HFF-Myc (cell line): Measurements from ENCODE around the gene CSNK2A3.
"Not testable (repeated sequence)": the region's sequence is repeated elsewhere in the genome, so short reads cannot be mapped to it uniquely, and the experiment has no call there.

Experiments used
- DNase-seq: peaks from one replicate; pipeline ENCODE4 v3.0.0-alpha.2; 2011; ENCODE audit warnings: low read depth; ENCODE audit errors: extremely low read depth
- H3K4me3 ChIP-seq: replicated peaks from 2 replicates; pipeline ENCODE4 v1.5.1; 2011; ENCODE audit warnings: low read depth, mild to moderate bottlenecking, control low read depth, low read length
- TF ChIP-seq, protein P1 (sequence below): IDR thresholded peaks from 2 replicates; pipeline ENCODE4 v1.5.1; 2012; ENCODE audit warnings: mild to moderate bottlenecking, low read depth, low read length, control low read depth; ENCODE audit errors: missing control alignments

CSNK2A3 gene

DNA sequence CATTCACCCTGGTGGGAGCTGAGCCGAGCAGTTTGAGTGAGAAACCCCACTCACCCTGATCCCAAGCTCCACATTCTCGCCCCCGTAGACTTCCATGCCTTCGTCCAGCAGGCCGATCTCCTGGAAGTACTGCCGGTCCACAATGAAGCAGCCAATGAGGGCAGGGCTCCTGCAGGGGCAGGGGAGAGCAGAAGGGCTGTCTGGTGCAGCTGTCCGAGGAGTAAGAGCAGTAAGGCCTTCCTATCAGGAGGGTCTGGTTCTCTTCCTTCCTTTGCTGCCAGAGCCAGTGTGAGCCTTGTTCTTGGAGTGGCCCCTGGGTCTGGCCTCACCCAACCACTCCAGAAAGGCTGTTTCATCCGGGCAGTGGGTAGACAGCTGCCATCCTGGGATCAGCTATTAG lies 19.4 kb upstream of the CSNK2A3 start:
- TF ChIP-seq, protein P1, sequence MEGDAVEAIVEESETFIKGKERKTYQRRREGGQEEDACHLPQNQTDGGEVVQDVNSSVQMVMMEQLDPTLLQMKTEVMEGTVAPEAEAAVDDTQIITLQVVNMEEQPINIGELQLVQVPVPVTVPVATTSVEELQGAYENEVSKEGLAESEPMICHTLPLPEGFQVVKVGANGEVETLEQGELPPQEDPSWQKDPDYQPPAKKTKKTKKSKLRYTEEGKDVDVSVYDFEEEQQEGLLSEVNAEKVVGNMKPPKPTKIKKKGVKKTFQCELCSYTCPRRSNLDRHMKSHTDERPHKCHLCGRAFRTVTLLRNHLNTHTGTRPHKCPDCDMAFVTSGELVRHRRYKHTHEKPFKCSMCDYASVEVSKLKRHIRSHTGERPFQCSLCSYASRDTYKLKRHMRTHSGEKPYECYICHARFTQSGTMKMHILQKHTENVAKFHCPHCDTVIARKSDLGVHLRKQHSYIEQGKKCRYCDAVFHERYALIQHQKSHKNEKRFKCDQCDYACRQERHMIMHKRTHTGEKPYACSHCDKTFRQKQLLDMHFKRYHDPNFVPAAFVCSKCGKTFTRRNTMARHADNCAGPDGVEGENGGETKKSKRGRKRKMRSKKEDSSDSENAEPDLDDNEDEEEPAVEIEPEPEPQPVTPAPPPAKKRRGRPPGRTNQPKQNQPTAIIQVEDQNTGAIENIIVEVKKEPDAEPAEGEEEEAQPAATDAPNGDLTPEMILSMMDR, result no peak
- DNase-seq, result no peak
- no peak overlapping the region for H3K4me3 ChIP-seq

DNA sequence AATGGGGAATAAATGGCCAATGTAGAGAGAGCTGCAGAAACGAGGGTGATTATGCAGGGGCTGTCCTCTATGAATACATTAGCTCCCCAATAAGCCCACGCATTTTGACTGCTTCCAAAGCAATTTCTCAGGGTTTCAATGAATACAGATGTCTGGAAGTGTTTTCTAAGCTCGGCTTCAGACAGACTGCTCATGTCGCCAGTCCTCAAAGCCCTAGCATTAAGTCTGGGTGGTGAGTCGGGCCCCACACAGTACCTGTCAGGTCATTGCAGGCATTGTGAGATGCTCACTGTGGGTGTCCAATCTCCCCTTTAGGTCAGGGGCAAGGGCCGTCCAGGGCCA lies 17.9 kb upstream of the CSNK2A3 start:
- TF ChIP-seq, protein P1, result no peak
- no peak for DNase-seq
- no peak overlapping the region for H3K4me3 ChIP-seq

DNA sequence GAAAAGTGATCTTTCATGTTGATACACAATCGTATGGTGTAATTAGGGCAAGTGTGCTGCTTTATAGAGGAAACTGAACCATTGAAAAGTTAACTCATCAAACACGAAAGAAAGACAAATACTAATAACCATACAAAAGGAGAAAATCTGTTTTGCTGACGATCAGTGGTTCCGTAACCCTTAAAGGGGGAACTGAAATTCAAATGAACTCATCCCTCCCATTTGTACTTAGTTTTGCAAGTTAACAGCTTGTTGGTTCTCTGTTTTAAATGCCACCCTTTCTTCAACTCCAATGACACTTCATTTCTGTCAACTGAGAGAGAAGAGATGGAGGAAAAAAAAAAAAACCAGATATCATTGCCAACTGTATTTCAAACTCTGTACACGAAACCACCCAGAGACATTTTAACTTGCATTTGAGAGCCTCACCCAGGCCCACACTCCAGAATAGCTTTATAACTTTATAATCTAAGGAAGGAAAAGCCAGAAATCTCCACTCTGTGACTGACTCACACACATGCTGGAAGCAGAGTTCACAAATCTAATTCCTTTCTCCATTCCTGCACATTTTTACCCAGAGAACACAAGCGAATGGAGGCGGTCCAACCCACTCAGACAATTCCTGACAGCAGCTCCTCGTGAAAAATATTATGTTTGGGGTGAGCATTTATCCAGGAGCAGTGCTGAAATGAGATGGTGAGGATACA lies 17.4 kb upstream of the CSNK2A3 start:
- TF ChIP-seq, protein P1, result no peak
- no peak overlapping the region for H3K4me3 ChIP-seq
- DNase-seq, result no peak

DNA sequence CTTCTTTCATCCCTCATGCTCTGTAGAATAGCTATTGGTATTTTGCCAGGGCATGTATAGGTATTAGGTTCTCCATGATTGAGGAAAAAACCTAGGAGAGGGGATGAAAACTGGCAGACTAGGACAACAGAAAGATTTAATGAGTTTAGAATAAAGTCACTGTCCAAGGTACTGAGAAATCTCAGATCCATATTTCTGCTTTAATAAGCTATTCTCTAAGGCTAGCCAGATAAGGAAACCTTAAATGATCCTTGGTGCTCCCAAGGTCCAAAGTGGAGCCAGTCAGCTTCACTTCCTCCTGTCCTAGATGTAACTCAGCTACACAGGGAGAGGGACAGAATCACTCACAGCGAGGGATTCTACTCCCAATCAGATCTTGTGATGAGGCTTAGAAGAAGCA lies 13.7 kb upstream of the CSNK2A3 start:
- no peak for DNase-seq
- H3K4me3 ChIP-seq, result no peak overlapping the region
- TF ChIP-seq, protein P1, result no peak

DNA sequence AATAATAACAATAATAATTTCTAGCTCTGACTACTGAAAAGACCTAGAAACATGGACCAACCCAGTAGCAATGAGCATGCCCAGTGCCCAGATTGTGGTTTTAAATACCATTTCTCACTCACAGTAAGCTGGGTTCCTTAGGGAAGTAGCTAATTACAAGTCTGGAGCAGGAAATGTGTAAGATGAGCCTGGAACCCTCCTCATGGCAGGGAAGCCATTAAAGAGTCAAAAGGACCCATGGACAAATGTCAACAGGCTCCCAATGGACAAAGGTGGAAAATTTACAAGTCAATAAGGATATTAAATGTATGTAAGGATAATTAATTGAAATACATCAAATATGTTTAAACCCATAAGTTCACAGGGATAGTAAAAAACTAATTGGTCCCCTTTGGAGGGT lies 10.6 kb upstream of the CSNK2A3 start:
- DNase-seq, result no peak
- TF ChIP-seq, protein P1, result no peak
- H3K4me3 ChIP-seq, result no peak overlapping the region

DNA sequence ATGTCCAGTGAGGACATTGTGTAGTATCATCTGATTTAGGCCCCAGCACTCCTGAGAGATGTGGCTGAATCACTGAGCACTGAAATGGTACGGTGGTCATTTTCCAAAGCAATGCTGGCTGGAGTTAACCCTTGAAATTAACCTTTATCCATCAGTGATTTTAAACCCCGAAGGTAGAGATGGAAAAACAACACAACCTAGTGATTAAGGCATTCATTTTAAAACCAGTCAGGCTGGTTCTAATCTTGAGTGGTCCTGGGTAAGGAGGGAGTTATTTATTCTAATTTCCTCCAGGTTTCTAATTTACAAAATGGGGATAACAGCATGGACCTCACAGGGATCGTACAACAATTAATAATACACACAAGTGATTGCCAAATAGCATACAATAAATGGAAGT lies 6.6 kb upstream of the CSNK2A3 start:
- DNase-seq, result no peak
- TF ChIP-seq, protein P1, result no peak
- no peak overlapping the region for H3K4me3 ChIP-seq

DNA sequence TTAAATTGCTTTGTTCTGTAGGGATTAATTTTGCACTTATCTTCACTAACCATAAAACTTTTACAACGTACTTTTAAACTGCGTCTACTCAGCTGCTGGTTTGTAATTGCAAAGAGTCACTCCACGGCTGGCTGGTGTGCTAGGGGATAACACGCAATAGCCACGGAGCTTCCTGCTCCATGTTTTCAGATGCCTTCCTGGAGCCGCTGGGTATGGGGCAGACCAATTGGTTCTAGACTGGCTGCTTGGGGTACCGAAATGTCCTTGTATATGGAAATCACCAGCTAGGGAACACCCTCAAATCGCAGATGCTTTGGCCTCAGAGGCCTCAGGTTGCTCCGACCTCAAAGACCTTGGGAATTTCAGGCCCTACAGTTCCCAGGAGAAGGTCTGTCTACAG lies 3.8 kb upstream of the CSNK2A3 start:
- DNase-seq, result no peak
- no peak overlapping the region for H3K4me3 ChIP-seq
- TF ChIP-seq, protein P1, result no peak

DNA sequence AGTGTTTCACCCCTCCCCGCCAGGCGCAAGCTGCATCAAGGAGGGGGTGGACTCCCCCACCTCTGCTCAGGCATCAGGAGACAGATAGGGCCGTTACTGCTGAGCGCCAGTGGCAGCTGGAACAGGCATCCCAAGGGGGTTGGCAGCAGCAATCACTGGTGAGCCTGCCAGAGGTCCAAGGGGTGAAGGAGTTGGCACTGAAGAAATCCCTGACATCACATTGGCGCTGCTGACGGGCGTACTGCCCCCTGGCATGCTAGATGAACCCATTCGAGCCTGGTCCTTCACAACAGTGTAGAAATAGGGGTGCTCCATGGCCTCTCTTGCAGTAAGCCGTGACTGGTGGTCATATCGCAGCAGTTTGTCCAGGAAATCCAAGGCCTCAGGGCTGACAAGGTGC lies 1.2 kb downstream of the CSNK2A3 start:
- not testable (repeated sequence) for DNase-seq, H3K4me3 ChIP-seq
